Vagina (tissue), 2 donors: ENCODE results near the gene MTHFSD.

Experiments
- CTCF ChIP-seq, 3 experiments: fragments of 450-650 bp in 2 of 3; fragments of 200-600 bp in 1 of 3; sonication (generic) in 1 of 3; IDR thresholded peaks; one replicate each; pipeline ENCODE4 v1.5.1; 2017 to 2019; ENCODE audit warnings: antibody characterized with exemption in 3 of 3, mild to moderate bottlenecking in 2 of 3, moderate library complexity in 2 of 3
- POLR2A ChIP-seq, 2 donors: fragments of 450-650 bp; IDR thresholded peaks; one replicate each; pipeline ENCODE4 v1.6.1; 2017; ENCODE audit warnings: antibody characterized with exemption in 2 of 2, mild to moderate bottlenecking in 2 of 2, moderate library complexity in 2 of 2

- no peak for TF ChIP-seq POLR2A (IDR thresholded peaks at IDR 0.05)
- TF ChIP-seq CTCF (IDR thresholded peaks at IDR 0.05) = no peak
These were observed 18.8 kb upstream of the MTHFSD start for GRCh38 chr16:86573646-86574508.
